ENCODE data around the gene ARSJ. TPM values are rescaled to one million over a fixed set of nuclear protein-coding genes. Genes with fewer than 3 reads are reported as not detected.

ARSJ gene
- total and polyA plus RNA-seq, 2 of the 8 experiments (the other 6 are each of a cell fraction or from before 2014, with no cell fraction given) = 1.4 to 6.3 TPM

DNA sequence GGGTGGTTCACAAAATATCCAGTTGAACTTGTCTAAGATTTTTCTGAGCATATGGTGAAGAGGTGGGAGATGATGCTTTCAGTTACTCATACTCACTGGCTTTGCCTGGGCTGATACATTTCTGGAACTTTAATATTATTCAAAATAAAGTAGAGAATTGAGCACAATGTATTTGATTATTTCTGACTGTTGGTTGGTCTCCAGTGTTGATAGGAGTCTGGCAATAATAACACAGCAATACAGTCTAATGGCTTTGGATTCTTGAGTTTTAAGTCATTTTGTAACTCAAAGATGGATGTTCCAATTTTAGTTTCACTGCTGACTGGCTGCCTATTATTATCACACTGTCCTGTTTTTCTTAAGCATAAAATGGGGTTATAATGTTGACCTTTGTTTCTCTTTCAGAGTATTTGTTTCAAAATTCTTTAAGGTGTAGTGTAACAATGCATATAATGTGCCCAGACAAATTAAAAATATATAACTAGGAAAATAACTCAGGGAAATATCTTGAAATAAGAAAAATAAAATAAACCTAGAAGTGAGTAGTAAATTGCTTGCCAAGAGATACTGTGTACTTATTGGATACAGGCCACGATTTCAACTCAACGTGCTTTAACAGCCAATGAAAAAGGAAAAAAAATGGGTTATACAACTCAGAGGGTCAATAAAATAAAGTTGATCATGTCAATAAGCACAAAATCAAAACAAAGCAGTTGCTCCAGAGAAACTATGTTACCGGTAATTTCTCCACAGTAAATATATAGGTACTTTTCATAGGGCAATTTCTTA lies 99.0 kb downstream of the ARSJ start:
- Histone ChIP-seq H3K4me1 (replicated peaks in 1 of 4; ENCODE audit: control insufficient read depth in 3 of 4, insufficient read depth in 4 of 4, low read length in 3 of 4) (peaks cover 2 to 3% (median 2%) of the 10 kb centered on the region in 4 experiments; a peak in 4 of 7 replicates), H3K18ac (ENCODE audit: extremely low read depth, low read length) (no peak overlapping the region), H2BK15ac (ENCODE audit: low read length) (no peak overlapping the region), H2AFZ (ENCODE audit: low read length) (no peak overlapping the region), H3K79me2 (ENCODE audit: control insufficient read depth in 1 of 2, insufficient read depth in 2 of 2, low read length in 2 of 2) (no peaks in the 10 kb centered on the region), H2BK20ac (ENCODE audit: low read length) (no peak overlapping the region), H2BK120ac (replicated peaks; ENCODE audit: low read depth, low read length) (no peak overlapping the region), H3K9me3 (ENCODE audit: insufficient read depth in 2 of 2, low read depth in 1 of 2, low read length in 1 of 2) (no peaks in the 10 kb centered on the region), H3K23ac (ENCODE audit: insufficient read length) (no peak overlapping the region), H3K4ac (replicated peaks; ENCODE audit: insufficient read length, low read depth, low read length) (no peak overlapping the region), H3K56ac (replicated peaks; ENCODE audit: insufficient read length, low read depth, low read length) (no peak overlapping the region), H3K79me1 (ENCODE audit: low read depth, low read length) (no peaks in the 10 kb centered on the region), H3K14ac (ENCODE audit: insufficient read length) (no peak overlapping the region), H3K4me3 (ENCODE audit: extremely low read depth in 1 of 4, insufficient read depth in 2 of 4, low read depth in 3 of 4, low read length in 4 of 4) (no peak overlapping the region), H4K8ac (ENCODE audit: extremely low read depth, insufficient read depth, low read length) (no peak overlapping the region), H3K27me3 (replicated peaks in 1 of 4; ENCODE audit: control insufficient read depth in 3 of 4, extremely low read depth in 1 of 4, insufficient read depth in 3 of 4, low read length in 3 of 4) (no peaks in the 10 kb centered on the region), H2AK5ac (ENCODE audit: low read depth, low read length) (no peak overlapping the region), H4K5ac (ENCODE audit: insufficient read length, low read depth, low read length) (no peak overlapping the region), H3K27ac (ENCODE audit: low read depth, low read length) (no peak overlapping the region), H2BK5ac (ENCODE audit: low read depth, low read length) (no peak overlapping the region), H3K36me3 (ENCODE audit: control insufficient read depth in 2 of 4, insufficient read depth in 4 of 4, low read length in 3 of 4) (no peaks in the 10 kb centered on the region), H3K9ac (replicated peaks in 1 of 4; ENCODE audit: extremely low read depth in 1 of 4, low read depth in 3 of 4, low read length in 3 of 4) (no peak overlapping the region), H4K20me1 (replicated peaks in 1 of 2; ENCODE audit: control insufficient read depth in 1 of 2, insufficient read depth in 2 of 2, low read length in 2 of 2) (no peaks in the 10 kb centered on the region), H2BK12ac (ENCODE audit: low read depth, low read length) (no peak overlapping the region), H4K91ac (replicated peaks; ENCODE audit: insufficient read length, low read length) (no peak overlapping the region), H3K23me2 (ENCODE audit: low read depth, low read length) (no peaks in the 10 kb centered on the region), H3K4me2 (ENCODE audit: insufficient read depth in 1 of 2, low read depth in 2 of 2, low read length in 2 of 2) (no peak overlapping the region)
- no peak for DNase-seq (ENCODE audit: low read depth in 1 of 2, low spot score in 2 of 2)
- ChIA-PET POLR2A (ENCODE audit: partially characterized antibody) (no interaction called here), CTCF (ENCODE audit: partially characterized antibody) (interaction anchor here (0.9 to 1.2 kb wide), 2 partner anchors 9 to 810 kb away, joined by 3 read pairs; no protein-coding TSS in a partner anchor)
- no peak for FAIRE-seq
- 93% methylated on average over 3 of the region's 3 CpGs; no CpG with 5 or more reads in 1 of the 2 experiments for WGBS, 2 experiments (ENCODE audit: extremely low coverage in 1 of 2, insufficient coverage in 1 of 2, insufficient read length in 1 of 2, insufficient replicate concordance in 2 of 2, low coverage in 1 of 2, low lambda C conversion rate in 2 of 2, missing lambda C conversion rate in 1 of 2)
- TF ChIP-seq KDM4A (IDR thresholded peaks at IDR 0.05; ENCODE audit: low read depth, low read length, severe bottlenecking) = no peak
- no peak for TF ChIP-seq SIN3A (conservative IDR thresholded peaks at IDR 0.05 in 1 of 2, IDR thresholded peaks at IDR 0.05 in 1 of 2; ENCODE audit: low read depth in 1 of 2, low read length in 2 of 2)
- TF ChIP-seq SP4 (IDR thresholded peaks at IDR 0.05; ENCODE audit: low read length) = no peak
- TF ChIP-seq SAP30 (IDR thresholded peaks at IDR 0.05; ENCODE audit: insufficient read depth, insufficient replicate concordance, low read length) = no peak
- no peak for TF ChIP-seq BRCA1 (IDR thresholded peaks at IDR 0.05; ENCODE audit: low read depth, low read length)
- TF ChIP-seq HDAC2 (IDR thresholded peaks at IDR 0.05; ENCODE audit: borderline replicate concordance in 1 of 2, low read depth in 2 of 2, low read length in 2 of 2) = no peak
- TF ChIP-seq CTBP2 (IDR thresholded peaks at IDR 0.05; ENCODE audit: borderline replicate concordance, insufficient read depth, insufficient read length, low read length) = no peak
- TF ChIP-seq KDM5A (IDR thresholded peaks at IDR 0.05; ENCODE audit: low read length) = no peak
- TF ChIP-seq POLR2AphosphoS5 (IDR thresholded peaks at IDR 0.05; ENCODE audit: low read depth, low read length) = no peak
- TF ChIP-seq TAF7 (optimal IDR thresholded peaks at IDR 0.05; ENCODE audit: borderline replicate concordance, low read depth, low read length) = no peak
- TF ChIP-seq BCL11A (IDR thresholded peaks at IDR 0.05; ENCODE audit: low read depth in 2 of 2, low read length in 2 of 2) = no peak
- TF ChIP-seq POU5F1 (IDR thresholded peaks at IDR 0.05; ENCODE audit: low read depth, low read length) = no peak

Data from H1 (cell line).